ENCODE results near the gene ADGRE1.

Gene ADGRE1

GRCh38 chr19:6876748-6877147 is 10.6 kb upstream of the ADGRE1 start:
- no peak for DNase-seq

GRCh38 chr19:6877766-6878165 is 9.6 kb upstream of the ADGRE1 start:
- DNase-seq, result no peak

DNA sequence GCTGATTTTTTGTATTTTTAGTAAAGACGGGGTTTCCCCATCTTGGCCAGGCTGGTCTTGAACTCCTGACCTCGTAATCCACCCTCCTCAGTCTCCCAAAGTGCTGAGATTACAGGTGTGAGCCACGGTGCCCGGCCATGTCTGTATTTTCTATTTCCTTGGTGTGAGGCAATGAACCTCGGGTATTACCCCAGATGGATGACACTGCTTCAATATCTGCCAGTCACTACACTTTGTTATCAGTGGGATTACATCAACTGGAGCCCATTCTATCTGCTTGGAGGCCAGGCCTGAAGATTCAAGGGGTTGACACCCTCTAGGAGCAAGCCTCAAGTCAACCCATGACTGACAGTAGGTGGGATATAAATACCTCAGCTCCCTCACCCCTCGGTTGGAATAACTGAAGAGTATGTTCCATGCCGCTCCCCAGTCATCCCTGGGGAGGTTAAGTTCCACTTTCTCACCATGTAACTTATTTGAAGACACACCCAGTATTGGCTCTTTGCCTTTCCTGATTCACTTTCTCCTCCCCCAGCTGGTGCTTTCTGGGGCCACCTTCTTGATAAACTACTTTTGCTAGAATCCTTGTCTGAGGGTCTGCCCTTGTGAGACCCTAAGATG is 992 bp upstream of the ADGRE1 start:
- DNase-seq, result no peak

- DNase-seq, result no peak
These were observed 1.6 kb downstream of the ADGRE1 start for GRCh38 chr19:6888967-6889366.

DNA sequence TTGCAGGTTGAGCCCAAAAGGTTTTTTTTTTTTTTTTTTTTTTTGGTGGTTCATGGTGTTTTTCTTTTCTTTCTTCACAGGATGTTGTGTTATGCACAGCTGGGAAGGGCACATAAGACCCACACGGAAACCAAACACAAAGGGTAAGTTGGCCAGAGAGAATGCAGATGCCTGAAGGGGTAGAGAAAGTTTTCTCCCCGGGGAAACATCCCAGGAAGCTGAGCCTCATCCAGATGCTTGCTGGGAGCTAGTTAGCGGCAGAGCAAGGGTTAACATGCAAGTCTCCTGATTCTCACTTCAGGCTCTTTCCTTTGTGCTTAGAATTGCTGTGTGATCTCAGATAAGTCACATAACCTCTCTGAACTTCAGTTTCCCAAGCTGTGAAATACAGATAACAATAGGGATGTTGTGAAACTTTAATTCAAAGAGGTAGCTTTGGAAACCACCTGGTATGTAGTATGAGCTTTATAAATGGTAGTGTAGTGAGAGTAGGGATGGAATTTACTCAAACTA is 3.1 kb downstream of the ADGRE1 start:
- no peak for DNase-seq

DNA sequence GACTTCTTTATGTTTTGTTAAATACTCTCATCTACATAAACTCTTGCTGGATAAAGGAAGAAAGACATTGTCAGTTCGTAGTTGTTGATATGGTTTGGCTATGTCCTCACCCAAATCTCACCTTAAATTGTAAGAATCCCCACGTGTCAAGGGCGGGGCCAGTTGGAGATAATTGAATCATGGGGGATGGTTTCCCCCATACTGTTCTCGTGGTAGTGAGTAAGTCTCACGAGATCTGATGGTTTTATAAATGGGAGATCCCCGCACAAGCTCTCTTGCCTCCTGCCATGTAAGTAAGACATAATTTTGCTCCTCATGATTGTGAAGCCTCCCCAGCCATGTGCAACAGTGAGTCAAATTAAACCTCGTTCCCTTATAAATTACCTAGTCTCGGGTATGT is 3.6 kb downstream of the ADGRE1 start:
- no peak for DNase-seq

DNA sequence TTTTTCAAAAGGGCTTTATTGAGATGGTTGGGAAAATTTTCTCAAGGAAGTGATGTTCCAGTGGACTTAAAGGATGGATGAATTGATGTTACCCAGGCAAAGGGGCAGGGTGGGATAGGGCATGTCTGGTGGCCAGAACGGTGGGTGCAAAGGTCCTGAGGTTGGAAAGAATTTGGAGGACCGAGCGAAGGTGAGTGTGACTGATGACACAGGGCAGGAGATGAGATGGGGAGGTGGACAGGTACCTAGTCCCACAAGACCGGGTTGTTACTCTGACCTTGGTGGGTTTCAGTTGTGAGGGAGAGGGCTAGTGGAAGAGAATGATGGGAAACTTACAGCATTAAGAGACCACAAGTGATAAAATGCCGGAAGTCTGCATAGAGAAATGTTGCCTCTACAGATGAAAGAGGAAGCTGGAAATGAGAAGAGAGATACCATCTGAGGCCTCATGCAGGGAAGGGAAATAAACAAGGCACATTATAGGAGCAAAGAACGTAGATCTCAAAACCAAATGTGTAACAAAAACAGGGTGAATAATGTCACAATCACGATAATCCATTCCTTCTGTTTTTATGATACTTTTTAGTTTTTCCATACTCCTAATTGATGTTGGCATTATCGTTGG is 4.5 kb downstream of the ADGRE1 start:
- no peak for DNase-seq

DNA sequence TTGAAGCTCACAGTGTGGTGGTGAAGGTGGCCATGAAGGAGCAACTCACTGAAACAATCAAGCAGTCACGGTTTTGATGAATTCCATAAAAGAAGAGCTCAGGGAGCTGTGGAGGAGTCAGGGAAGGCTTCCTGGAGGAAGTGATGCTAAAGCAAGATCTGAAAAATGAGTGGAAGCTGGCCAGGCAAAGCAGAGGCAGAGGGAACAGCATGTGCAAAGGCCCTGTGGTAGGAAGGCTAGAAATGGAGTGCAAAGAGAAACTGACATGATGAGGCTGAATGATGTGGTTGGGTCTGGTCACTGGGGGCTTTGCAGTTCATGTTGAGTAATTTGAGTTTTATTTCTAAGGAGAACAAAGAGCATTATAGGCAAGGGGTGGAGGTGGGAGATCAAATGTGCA is 6.9 kb downstream of the ADGRE1 start:
- DNase-seq, result no peak

- DNase-seq, result no peak
These were observed 16.1 kb downstream of the ADGRE1 start for GRCh38 chr19:6903446-6903845.

DNA sequence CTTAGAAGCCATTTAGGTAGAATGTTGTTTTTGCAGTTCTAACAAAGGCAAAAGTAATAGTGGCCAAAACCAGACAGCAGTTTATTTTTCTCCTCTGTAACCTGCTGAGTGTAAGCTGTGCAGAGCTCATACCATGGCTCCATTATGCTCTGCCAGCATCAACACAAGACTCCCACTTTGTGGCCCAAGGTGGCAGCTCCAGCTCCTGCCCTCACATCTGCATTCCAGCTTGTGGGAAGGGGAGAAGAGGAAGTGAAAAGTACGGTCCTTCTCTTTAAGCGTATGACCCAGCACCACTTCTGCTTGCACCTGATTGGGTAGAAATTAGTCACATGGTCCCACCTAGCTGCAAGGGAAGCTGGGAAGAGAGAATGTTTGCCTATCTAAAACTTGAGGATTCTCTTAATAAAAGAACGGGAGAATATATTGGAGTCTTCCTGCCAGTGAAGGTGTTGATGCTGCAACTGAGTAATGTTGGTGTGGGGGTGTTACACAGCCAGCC is 19.2 kb downstream of the ADGRE1 start:
- no peak for DNase-seq

- no peak for DNase-seq
These were observed 24.1 kb downstream of the ADGRE1 start for GRCh38 chr19:6911523-6911922.

DNA sequence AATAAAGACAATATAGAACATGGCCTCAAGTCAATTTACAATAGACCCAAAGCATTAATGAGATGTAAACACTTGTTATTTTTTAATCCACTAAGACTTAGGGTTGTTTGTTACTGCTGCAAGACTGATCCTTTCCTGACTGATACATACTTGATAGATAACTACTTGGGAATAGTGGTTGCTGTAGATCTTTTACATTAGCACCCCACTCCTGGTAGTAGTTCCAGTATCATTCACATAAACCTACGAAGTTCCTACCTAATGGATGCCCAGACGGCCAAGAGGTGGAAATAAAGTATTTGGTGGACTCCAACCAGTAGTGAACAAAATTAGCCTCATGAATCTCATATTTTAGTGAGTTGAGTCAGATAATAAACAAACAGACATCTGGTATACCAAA is 26.9 kb downstream of the ADGRE1 start:
- no peak for DNase-seq

GRCh38 chr19:6916952-6917351 is 29.6 kb downstream of the ADGRE1 start:
- DNase-seq, result no peak

DNA sequence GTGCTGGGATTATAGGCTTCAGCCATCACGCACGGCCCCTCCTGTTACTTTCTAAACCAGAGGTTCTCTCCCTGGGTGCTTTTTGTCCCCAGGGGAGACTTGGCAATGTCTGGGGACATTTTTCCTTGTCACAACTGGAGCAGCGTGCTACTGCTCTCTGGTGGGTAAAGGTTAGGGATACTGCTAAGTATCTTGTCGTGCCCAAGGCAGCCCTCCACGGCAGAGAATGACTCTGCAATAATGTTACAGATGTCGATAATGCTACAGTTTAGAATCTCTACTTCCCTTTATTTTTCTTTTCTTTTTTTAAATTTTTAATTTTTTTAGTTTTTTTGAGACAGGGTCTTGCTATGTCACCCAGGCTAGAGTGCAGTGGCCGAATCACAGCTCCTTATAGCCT is 38.0 kb downstream of the ADGRE1 start:
- DNase-seq, result no peak

- DNase-seq, result no peak
These were observed 38.7 kb downstream of the ADGRE1 start for GRCh38 chr19:6925801-6926751.

GRCh38 chr19:6930190-6930589 is 42.8 kb downstream of the ADGRE1 start:
- DNase-seq, result no peak

GRCh38 chr19:6935069-6935468 is 47.7 kb downstream of the ADGRE1 start:
- no peak for DNase-seq

GRCh38 chr19:6935618-6936017 is 48.2 kb downstream of the ADGRE1 start:
- DNase-seq, result no peak

DNA sequence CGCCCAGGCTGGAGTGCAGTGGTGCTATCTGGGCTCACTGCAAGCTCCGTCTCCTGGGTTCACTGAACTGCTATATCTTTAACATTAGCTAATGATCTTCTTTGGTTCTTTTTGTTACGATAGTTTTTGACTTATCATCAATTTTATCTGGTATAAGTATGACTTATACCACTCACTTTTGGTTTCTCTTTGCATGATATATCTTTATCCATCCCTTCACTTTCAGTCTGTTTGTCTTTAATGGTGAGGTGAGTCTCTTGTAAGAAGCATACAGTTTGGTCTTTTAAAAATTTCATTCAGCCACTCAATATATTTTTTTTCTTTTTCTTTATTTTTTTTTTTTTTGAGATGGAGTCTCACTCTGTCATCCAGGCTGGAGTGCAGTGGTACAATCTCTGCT is 58.4 kb downstream of the ADGRE1 start:
- no peak for DNase-seq

- no peak for DNase-seq
These were observed 60.4 kb downstream of the ADGRE1 start for GRCh38 chr19:6947745-6948144.

DNA sequence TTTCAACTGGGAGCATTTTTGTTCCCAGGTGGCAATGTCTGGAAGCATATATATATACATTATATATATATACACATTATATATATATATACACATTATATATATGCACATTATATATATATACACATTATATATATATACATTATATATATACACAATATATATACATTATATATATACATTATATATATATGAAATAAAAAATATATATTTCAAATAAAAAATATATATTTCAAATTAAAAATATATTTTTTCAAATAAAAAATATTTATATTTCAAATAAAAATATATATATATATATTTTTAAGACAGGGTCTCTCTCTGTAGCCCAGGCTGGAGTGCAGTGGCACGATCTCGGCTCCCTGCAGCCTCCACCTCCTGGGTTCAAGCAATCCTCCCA is 61.5 kb downstream of the ADGRE1 start:
- DNase-seq, result no peak

DNA sequence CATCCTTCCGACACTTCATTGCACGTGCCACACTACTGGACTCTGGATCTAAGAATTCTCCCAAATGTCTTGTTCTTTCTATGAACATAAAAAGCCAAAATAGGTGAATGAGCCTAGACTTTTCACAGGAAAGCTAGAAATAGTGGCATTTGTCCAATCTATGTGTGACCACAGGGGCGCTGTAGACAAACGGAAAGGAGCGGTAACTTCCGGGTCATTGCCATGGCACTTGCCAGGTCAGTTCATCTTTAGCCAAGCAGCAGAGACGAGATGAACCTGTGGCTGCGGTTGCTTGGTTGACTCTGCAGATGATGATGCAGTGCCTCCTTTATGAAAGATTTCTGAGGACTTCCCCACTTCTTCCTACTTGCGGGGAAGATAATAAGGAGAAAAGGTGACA is 65.6 kb downstream of the ADGRE1 start:
- no peak for DNase-seq
